ENCODE data around the gene RAB11FIP4.

Gene RAB11FIP4

DNA sequence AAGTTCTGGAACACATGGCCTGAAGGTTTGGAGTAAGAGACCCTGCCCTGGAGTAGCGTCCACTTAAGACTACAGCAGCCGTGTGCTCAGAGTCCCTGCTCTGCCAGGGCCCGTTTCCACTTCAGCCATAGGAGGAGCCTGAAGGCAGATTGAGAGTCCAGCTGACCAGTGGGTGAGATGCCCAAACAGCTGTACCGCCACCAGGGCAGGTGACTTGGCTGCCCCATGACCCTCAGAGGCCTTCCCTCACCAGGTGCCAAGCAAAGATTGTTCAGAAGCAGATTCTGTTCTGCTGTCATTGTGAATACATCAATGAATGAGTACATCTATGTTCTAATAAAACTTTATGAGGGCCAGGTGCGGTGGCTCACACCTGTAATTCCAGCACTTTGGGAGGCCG is 178.8 kb downstream of the RAB11FIP4 start:
- DNase-seq (ENCODE audit: low read depth), result no peak

DNA sequence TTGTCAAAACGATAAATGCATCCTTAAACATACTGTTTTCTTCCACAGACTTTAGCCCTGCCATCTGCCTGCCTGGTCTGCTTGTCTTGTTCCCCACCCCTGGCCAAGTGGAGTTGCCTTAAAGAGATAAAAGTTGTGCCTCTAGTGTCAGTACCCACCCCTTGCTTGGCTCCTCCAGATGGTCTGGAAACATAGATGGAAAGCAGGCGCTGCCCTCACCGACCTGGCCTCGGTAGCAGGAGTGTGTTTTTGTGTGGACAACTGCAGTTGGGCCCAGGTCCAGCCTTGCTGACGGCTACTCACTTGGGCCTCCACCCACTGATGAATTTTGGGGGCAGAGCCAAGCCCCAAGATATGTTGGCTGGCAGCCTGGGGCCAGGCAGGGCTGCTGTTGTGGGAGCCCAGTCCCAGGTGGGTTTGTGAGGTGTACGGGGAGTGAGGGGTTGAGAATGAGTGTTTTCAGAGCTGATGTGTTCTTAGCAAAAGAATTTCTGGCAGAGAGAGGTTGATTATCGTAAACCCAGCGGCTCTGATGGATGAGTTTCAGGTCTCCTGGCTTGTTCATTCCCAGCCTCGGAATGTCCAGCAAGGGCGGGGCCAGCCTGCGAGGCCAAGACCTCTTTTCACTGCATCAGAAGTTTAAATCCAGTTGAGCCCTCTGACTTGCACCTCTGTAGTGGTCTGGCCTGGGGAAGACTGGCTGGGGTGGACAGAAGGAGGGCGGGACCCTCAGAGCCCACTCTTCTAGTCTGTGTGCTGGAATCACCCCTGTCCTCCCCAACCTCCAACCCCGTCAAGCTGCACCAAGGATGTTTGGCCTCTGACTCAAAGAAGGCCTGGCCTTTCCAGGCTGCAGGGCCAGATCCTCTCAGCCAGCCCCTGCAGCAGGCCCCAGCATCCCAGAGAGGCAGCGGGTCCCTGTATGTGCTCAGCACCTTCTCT is 179.7 kb downstream of the RAB11FIP4 start:
- no peak for DNase-seq (ENCODE audit: low read depth)

DNA sequence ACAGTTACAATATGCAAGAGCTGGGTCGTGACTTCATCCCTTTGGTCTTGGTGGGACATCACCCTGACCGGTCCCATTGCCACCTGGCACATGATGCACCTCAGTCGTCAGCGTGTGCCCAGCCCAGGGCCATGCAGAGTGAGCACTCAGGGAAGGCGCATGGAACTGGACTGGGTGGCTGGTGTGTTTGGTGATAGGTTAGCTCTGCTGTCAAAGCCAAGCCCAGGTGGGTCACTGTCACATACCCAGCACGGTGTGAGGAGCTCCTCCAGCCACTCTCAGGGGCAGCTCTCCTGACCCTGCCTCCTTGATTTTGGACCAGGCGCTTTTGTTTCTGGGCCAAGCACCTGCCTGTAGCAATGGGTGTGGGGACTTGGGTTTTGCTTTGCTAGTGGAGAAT is 180.9 kb downstream of the RAB11FIP4 start:
- DNase-seq (ENCODE audit: low read depth), result no peak

DNA sequence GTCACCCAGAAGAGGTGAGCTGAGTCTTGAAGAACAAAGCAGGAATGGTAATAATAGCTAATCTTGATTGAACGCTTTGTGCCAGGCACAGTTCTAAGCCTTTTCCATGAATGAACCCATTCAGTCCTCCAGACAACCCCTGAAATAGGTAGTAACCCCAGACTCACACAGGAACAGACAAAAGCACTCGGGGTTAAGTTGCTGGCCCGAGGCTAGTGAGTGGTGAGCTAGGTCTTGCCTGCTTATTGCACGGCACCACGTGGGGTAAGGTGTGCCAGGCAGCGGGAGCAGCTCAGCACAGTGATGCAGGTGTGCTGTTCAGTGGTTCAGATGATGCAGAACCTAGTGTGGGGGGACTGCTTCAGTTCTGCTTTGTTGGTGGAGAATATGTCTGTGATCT is 181.6 kb downstream of the RAB11FIP4 start:
- no peak for DNase-seq (ENCODE audit: low read depth)

DNA sequence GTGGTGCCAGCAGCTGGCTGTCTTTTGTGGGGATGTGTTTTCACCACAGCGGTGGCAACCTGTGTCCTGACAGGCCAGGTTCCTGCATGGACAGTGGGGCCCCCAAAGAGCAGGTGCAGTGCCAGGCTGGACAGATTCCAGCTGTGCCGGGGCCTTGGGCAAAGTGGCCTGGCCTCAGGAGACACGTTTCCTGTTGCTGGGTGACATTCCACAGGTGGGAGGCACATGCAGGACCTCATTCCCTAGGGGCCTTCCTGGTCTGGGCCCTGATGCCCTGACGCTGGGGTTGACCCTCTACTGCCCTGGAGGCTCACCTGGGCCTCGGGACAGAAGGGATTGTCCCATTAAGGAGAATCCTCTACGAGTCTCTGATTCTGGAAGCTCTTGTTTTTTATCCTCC is 182.4 kb downstream of the RAB11FIP4 start:
- DNase-seq (ENCODE audit: low read depth), result no peak

DNA sequence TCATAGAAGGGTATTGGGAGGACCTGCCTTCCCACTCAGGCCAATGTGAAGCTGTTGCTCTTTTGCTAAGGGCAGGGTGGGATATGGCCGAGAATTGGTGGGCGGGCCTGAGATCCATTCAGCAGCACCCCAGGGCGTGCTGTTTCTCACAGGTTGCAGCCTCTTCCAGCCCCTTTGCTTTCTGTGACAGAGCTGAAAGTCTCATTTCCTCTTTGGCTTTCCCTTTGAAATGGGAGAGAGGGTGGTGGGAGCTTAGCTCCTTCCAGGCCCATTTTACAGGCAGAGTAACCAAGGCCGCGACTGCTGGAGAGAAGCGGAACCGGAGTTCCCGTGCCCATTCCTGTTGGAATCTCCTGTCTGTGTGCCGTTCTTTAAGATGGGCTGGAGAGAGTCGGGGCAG is 183.0 kb downstream of the RAB11FIP4 start:
- DNase-seq (ENCODE audit: low read depth), result no peak

DNA sequence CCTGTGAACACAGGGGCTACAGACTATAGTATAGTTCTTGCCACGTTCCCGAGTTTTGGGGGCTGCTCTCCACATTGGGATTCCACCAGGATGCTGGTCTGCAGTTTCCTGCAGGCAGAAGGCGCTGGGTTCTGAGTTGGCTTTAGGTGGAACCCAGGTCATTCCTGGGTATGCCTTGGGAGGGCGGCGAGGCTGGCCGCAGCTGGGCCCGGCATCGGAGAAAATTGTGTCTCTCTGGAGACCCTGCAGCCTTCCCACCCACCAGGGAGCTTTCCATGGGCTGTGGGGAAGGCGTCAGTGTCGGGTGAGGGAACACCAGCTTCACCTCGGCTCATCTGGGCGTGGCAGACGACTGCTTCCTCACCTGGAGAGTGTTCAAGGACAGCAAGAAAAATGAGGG is 183.6 kb downstream of the RAB11FIP4 start:
- DNase-seq (ENCODE audit: low read depth), result no peak

DNA sequence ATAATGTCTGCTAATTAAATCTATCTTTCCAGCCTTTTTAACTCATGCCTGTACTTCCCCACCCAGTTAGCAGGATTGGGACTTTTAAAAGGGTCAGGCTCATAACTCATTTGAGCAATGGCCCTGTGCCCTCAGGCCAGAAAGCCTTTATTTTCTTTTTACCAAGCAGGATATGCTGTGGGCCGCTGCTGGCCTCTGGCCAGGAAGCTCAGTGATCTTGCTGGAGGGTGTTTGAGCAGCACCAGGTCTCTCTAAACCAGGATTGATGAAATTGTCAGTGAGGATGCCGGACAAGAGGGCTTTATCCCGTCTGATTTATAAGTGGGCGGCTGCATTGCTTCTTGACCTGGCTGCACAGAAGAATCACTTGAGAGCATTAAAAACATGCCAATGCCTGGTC is 187.8 kb downstream of the RAB11FIP4 start:
- no peak for DNase-seq (ENCODE audit: low read depth)

DNA sequence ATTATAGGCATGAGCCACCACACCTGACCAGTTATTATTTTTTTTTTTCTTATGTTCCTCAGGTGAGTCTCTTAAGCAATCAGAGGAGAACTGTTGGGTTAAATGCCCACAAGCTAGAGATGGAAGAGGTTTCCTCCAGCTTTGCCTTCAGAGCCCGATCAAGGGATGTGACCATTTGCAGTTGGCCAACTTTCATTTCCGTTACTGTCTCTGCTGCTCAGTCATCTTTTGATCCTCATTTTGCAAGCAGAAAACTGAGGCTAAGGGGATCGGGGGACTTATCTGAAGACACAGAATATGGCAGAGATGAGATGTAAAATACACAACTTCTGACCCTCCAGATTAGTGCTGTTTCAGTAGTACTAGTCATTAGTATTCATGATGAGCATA is 188.8 kb downstream of the RAB11FIP4 start:
- DNase-seq (ENCODE audit: low read depth), result no peak

DNA sequence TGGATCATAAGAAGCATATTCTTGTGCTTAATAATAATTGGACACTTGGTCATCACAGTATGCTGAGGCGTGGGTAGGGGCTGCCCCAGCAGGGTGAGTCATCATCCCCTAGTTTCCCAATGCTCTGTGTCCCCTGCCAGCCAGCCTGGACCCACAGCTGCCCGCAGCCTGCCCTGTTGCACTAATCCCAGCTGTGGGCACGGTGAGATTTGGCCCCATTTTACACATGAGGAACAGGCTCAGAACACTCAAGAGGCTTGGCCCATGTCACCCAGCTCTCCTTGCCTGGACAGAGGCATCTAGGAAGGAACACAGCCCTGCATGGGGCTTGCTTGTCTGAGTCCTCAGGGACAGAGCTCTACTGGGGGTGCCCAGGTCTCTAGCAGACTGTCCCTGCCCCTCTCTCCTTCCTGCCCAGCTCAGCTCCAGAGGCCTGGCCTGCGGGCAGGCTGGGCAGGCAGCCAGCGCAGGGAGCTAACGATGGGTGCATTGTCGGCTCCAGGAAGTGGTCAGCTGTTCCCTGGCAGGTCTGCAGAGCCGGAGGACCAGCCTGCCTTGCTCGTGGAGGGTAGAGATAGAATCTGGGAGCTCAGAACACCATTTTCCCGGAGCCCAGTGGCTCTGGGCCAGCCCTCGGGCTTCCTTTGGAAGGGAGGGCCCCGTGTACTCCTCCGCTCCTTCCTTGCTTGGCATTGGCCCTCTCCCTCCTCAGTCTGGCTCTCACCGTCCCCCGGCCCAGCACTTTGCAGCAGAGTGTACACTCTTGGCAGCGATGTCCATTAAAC is 189.4 kb downstream of the RAB11FIP4 start:
- no peak for DNase-seq (ENCODE audit: low read depth)

DNA sequence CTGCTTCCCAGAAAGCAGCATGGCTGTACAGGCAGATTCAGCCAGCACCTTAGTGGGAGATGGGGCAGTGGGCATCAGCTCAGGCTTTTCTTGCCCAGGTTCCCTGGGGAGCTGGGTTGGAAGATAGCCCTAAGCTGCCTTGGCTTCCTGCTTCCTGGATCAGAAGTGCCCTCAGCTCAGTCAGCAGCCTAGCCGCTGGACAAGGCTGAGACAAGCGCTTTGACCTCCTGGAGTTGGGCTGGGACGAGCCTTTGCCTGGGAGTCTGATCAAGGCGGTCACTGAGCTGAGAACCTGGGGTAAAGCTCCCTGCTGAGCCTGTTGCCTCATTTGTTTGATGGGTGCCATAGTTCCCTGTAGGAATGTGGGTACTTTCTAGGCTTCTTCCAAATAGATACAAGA is 190.0 kb downstream of the RAB11FIP4 start:
- DNase-seq (ENCODE audit: low read depth), result no peak

DNA sequence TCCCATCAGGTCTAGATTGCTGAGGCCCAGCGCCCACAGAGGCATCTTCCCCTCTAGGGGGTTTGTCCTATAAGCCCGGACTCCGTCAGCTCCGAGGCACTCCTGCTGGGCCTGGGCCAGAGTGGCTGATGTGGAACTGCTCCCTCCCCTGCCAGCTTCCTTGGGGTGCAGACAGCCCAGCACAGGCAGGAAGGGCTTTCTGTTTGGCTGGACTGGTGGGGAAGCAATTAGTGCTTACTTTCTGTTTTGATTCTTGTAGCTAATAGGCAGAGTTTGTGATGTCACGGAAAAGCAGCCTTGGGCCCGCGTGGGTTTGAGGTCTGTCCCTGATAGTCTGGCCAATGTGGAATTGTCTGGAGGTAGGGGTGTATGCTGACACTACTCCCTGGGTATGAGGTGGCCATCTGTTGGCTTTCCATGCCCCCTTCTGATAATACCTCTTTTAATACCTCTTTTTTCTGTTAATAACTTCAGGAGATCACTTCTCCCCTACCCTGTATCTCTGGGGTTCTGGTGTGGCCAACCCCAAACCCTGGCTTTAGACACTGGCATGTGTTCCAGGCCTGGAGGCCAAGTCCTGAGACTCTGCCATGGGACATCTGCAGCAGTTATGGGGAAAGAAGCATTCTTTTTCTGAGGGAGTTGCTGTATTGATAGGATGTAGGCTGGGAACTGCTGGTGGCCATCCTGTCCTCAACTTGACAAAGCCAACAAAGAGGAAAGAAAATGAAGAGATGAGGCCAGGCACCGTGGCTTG is 190.9 kb downstream of the RAB11FIP4 start:
- no peak for DNase-seq (ENCODE audit: low read depth)

DNA sequence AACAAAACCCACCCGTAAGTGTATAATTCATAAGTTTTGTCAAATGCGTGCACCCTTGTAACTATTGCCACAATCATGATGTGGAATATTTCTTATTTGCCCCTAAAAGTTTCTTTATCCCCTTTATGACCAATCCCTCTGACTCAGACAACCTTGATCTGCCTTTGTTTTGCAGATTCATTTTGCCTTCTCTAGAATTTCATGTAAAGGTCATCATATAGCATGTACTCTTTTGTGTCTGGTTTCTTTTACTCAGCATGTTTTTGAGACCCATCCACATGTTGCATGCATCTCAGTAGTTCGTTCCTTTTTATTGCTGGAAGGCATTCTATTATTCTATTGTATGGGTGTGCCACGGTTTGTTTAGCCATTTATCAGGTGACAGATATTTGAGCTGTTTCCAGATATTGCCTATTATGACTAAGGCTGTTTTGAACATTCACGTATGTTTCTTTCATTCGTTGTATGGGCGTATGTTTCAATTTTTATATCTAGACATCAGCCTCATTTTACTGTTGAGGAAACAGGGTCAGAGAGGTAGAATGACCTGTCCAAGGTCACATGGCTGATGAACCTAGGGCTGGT is 192.4 kb downstream of the RAB11FIP4 start:
- DNase-seq (ENCODE audit: low read depth), result no peak

DNA sequence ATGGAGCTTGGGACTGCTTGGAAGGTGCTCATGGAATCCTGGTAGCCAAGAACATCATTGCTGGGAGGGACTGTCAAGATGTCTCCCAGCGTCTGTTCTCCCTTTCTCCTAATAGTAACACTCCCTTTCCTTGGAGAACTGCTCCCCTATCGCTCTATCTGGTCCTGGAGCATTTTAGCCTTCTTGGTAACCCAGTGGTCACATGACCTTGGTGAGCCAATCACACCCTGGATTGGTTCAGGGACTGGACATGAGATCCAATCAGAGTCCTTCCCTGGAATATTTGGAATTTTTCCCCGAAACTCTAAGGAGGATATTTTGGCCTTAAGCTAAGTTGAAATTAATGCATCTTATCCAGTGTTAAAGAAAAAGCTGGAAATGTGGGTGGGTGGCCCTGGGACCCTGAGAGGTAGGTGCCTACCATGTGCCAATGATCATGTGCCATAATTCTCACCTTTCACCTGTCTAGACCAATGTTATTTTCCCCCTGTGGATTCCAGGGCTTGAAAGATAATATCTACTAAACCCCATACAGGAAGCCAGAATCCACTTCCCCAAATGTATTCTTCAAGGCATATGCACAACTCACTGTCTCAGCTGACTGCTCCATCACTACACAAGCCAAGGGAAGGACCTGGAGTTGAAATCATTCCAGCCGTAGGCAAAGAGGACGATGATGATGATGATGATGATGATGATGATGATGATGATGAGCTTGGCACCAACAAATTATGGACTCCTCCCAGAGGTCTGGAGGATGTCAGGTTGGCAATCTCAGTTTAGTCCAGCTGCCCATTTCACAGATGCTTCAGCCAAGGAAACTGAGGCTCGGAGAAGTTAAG is 193.2 kb downstream of the RAB11FIP4 start:
- no peak for DNase-seq (ENCODE audit: low read depth)

DNA sequence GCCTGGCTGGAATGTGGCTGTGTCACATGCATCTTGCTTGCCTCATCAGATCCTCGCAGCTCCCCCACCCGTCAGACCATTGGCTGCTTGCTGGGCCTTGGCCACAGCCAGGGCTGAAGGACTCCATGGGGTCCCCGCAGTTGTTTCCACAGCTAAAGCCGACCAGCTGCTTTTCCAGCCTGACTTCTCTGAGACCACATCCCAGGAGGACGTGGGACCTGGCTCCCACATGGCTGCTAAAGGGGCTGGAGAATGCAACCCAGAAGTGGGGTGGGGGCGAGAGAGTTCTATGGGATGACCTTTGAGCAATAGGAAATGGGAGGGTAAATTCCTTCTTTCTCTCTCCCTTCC is 193.8 kb downstream of the RAB11FIP4 start:
- DNase-seq (ENCODE audit: low read depth), result no peak

DNA sequence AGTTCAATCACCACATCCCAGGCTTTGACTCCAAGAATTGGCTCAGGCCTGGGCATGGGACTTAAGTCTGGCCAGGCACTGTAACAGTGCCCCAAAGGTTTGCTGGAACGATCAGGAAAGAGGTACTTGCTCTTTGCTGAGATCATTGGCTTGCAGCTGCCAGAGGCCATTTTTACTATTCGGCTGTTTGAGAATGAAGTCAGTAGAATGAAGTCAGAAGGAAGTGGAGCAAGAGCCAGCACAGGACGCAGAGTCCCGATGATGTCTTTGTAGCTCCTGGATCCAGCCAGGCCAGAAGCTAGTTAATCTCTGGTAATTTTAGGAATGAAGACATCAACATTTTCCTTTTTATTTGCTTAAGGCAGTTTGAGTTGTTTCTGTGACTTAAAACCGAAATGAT is 195.5 kb downstream of the RAB11FIP4 start:
- no peak for DNase-seq (ENCODE audit: low read depth)

DNA sequence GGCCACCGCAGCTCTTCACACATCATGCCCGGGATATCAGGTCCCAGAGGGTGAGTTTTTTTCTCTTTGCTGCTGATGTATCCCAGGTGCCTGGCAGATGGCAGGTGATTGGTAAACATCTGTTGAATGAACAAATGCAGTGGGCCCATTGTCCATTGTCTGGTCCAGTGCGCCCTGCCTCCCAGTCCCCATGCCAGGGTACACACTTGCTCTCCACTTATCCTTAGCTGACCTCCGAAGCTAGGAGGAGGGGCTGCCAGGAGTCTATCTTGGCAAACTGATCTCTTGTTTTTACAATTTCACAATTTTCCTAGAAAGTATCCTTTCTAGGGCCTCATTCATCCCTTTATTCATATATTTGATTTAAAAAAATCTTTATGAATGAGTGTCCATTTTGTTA is 196.0 kb downstream of the RAB11FIP4 start:
- no peak for DNase-seq (ENCODE audit: low read depth)

Data from non-pigmented ciliary epithelial cell (primary cell).